ENCODE results near the gene FBXO33.

- TF ChIP-seq POLR2A (IDR thresholded peaks at IDR 0.05) (no peak), CTCF (IDR thresholded peaks at IDR 0.05) (no peak)
Measured at GRCh38 chr14:39442293-39442692, 10.1 kb upstream of the FBXO33 start.
